ENCODE data around the gene NOC2L.

The NOC2L gene

GRCh38 chr1:904310-904950 is 54.6 kb downstream of the NOC2L start:
- Histone ChIP-seq H3K27ac (no peak overlapping the region), H3K27me3 (replicated peaks) (no peaks in the 10 kb centered on the region), H3K36me3 (replicated peaks) (no peaks in the 10 kb centered on the region), H3K4me3 (ENCODE audit: low read depth, low read length) (peak overlapping the region; percentile 47)
- DNase-seq, result peak; percentile 73
- peak; percentile 53 for TF ChIP-seq CTCF (IDR thresholded peaks at IDR 0.05; ENCODE audit: low read depth, low read length, missing control alignments)
- in situ Hi-C loops (cut with HindIII; ENCODE audit: low pct_ligation_motif_present, low sequenced_read_pairs), result no loop called here

GRCh38 chr1:903721-904271 is 55.3 kb downstream of the NOC2L start:
- no peaks in the 10 kb centered on the region for H3K36me3 ChIP-seq (replicated peaks)
- in situ Hi-C loops (cut with HindIII; ENCODE audit: low pct_ligation_motif_present, low sequenced_read_pairs), result no loop called here
- no peak for TF ChIP-seq CTCF (IDR thresholded peaks at IDR 0.05; ENCODE audit: low read depth, low read length, missing control alignments)
- H3K27me3 ChIP-seq (replicated peaks), result no peaks in the 10 kb centered on the region
- DNase-seq, result no peak
- H3K27ac ChIP-seq, result no peak overlapping the region
- peak overlapping the region; percentile 47 for H3K4me3 ChIP-seq (ENCODE audit: low read depth, low read length)

GRCh38 chr1:903305-903704 is 55.8 kb downstream of the NOC2L start:
- no peak for TF ChIP-seq CTCF (IDR thresholded peaks at IDR 0.05; ENCODE audit: low read depth, low read length, missing control alignments)
- Histone ChIP-seq H3K27ac (no peak overlapping the region), H3K36me3 (replicated peaks) (no peaks in the 10 kb centered on the region), H3K4me3 (ENCODE audit: low read depth, low read length) (no peak overlapping the region), H3K27me3 (replicated peaks) (no peaks in the 10 kb centered on the region)
- DNase-seq, result no peak
- in situ Hi-C loops (cut with HindIII; ENCODE audit: low pct_ligation_motif_present, low sequenced_read_pairs), result no loop called here

GRCh38 chr1:902802-903201 is 56.3 kb downstream of the NOC2L start:
- in situ Hi-C loops (cut with HindIII; ENCODE audit: low pct_ligation_motif_present, low sequenced_read_pairs), result no loop called here
- no peak overlapping the region for H3K4me3 ChIP-seq (ENCODE audit: low read depth, low read length)

GRCh38 chr1:901108-901859 is 57.8 kb downstream of the NOC2L start:
- TF ChIP-seq CTCF (IDR thresholded peaks at IDR 0.05; ENCODE audit: low read depth, low read length, missing control alignments), result no peak
- no peak for DNase-seq
- H3K27me3 ChIP-seq (replicated peaks), result peaks cover 3% of the 10 kb centered on the region
- H3K4me3 ChIP-seq (ENCODE audit: low read depth, low read length), result no peak overlapping the region
- H3K27ac ChIP-seq, result no peak overlapping the region
- in situ Hi-C loops (cut with HindIII; ENCODE audit: low pct_ligation_motif_present, low sequenced_read_pairs), result no loop called here
- no peaks in the 10 kb centered on the region for H3K36me3 ChIP-seq (replicated peaks)

More at GRCh38 chr1:902802-903201, 56.3 kb downstream of the NOC2L start:
- Histone ChIP-seq H3K36me3 (replicated peaks) (no peaks in the 10 kb centered on the region), H3K27ac (no peak overlapping the region), H3K27me3 (replicated peaks) (no peaks in the 10 kb centered on the region)
- no peak for DNase-seq
- TF ChIP-seq CTCF (IDR thresholded peaks at IDR 0.05; ENCODE audit: low read depth, low read length, missing control alignments), result no peak

Data from brain microvascular endothelial cell (primary cell).